Liver (tissue), 3 donors: ENCODE results near the gene NPEPPS.
"Not testable (repeated sequence)": the region's sequence is repeated elsewhere in the genome, so short reads cannot be mapped to it uniquely, and the experiment has no call there.

Source experiments
- ATF3 ChIP-seq: IDR thresholded peaks from 2 replicates; pipeline ENCODE4 v1.6.1; 2016; ENCODE audit warnings: antibody characterized with exemption
- CTCF ChIP-seq: fragments of 150-350 bp; IDR thresholded peaks from 2 replicates; pipeline ENCODE4 v1.5.1; 2017; ENCODE audit warnings: improper control_type of control experiment, low read depth, low read length; ENCODE audit not compliant: missing input control
- EGR1 ChIP-seq, 2 donors: IDR thresholded peaks; 2 replicates each; pipeline ENCODE4 v1.6.1; 2016 to 2018; ENCODE audit warnings: antibody characterized with exemption in 2 of 2, low read depth in 2 of 2
- HNF4A ChIP-seq, 2 donors: conservative IDR thresholded peaks; 2 replicates each; pipeline ENCODE4 v1.6.1; 2016; ENCODE audit warnings: antibody characterized with exemption in 2 of 2, mild to moderate bottlenecking in 2 of 2
- JUND ChIP-seq, 2 donors: IDR thresholded peaks; 2 replicates each; pipeline ENCODE4 v1.6.1; 2016; ENCODE audit warnings: antibody characterized with exemption in 2 of 2
- MAX ChIP-seq: IDR thresholded peaks from 2 replicates; pipeline ENCODE4 v1.6.1; 2016; ENCODE audit warnings: antibody characterized with exemption
- NR2F2 ChIP-seq: IDR thresholded peaks from 2 replicates; pipeline ENCODE4 v1.6.1; 2016; ENCODE audit warnings: antibody characterized with exemption
- RAD21 ChIP-seq, 2 donors: IDR thresholded peaks; 2 replicates each; pipeline ENCODE4 v1.6.1; 2016; ENCODE audit warnings: antibody characterized with exemption in 2 of 2, mild to moderate bottlenecking in 2 of 2
- REST ChIP-seq: IDR thresholded peaks from 2 replicates; pipeline ENCODE4 v1.6.1; 2016; ENCODE audit warnings: antibody characterized with exemption, mild to moderate bottlenecking
- TAF1 ChIP-seq: conservative IDR thresholded peaks from 2 replicates; pipeline ENCODE4 v1.6.1; 2016; ENCODE audit warnings: antibody characterized with exemption, mild to moderate bottlenecking
- YY1 ChIP-seq: IDR thresholded peaks from 2 replicates; pipeline ENCODE4 v1.6.1; 2016; ENCODE audit warnings: antibody characterized with exemption, mild to moderate bottlenecking
- ZBTB33 ChIP-seq: IDR thresholded peaks from 2 replicates; pipeline ENCODE4 v1.6.1; 2016; ENCODE audit warnings: antibody characterized with exemption
- donor health status: healthy.
- donor health status: healthy.

- not testable (repeated sequence) for TF ChIP-seq CTCF; TAF1; RAD21 (IDR thresholded peaks at IDR 0.05); ATF3; JUND (IDR thresholded peaks at IDR 0.05); REST; HNF4A (conservative IDR thresholded peaks at IDR 0.05); EGR1 (IDR thresholded peaks at IDR 0.05; ENCODE audit: low read depth in 2 of 2); YY1; ZBTB33; NR2F2; MAX
Observed at GRCh38 chr17:47556108-47556507, 25.2 kb downstream of the NPEPPS start.
